Fibroblast of lung (primary cell): ENCODE results near the gene DERL2. TPM values are rescaled to one million over a fixed set of nuclear protein-coding genes. Genes with fewer than 3 reads are reported as not detected.

Experiments
- DNase-seq, 2 donors: peaks; one replicate each; pipeline versions ENCODE4 v3.0.0 to v3.0.0-alpha.2; 2010; ENCODE audit warnings: low read depth in 2 of 2
- H2AFZ ChIP-seq: 2 replicates; pipeline ENCODE4 v1.5.1; 2012; ENCODE audit warnings: low read length, control low read depth, inconsistent platforms
- H3K27ac ChIP-seq: 2 replicates; pipeline ENCODE4 v1.5.1; 2011; ENCODE audit warnings: low read length, control low read depth; ENCODE audit not compliant: insufficient read depth
- H3K27me3 ChIP-seq: 2 replicates; pipeline ENCODE4 v1.5.1; 2011; ENCODE audit warnings: mild to moderate bottlenecking, low read length; ENCODE audit not compliant: control insufficient read depth, insufficient read depth
- H3K36me3 ChIP-seq: 2 replicates; pipeline ENCODE4 v1.5.1; 2011; ENCODE audit warnings: low read length; ENCODE audit not compliant: control insufficient read depth, insufficient read depth
- H3K4me1 ChIP-seq: 2 replicates; pipeline ENCODE4 v1.5.1; 2011; ENCODE audit warnings: low read length; ENCODE audit not compliant: control insufficient read depth, insufficient read depth; ENCODE audit errors: extremely low read depth
- H3K4me2 ChIP-seq: 2 replicates; pipeline ENCODE4 v1.5.1; 2011; ENCODE audit warnings: low read length, control low read depth; ENCODE audit not compliant: insufficient read depth; ENCODE audit errors: extremely low read depth
- H3K4me3 ChIP-seq, 4 experiments: fragments of 200-600 bp in 1 of 4; sonication (generic) in 1 of 4; replicated peaks in 1 of 4; 2 replicates each; pipeline ENCODE4 v1.5.1; 2011 to 2016; ENCODE audit warnings: low read length in 4 of 4, low read depth in 3 of 4, mild to moderate bottlenecking in 3 of 4, control low read depth in 2 of 4, inconsistent platforms in 1 of 4, mixed read lengths in 1 of 4; ENCODE audit not compliant: insufficient read depth in 1 of 4; ENCODE audit errors: control extremely low read depth in 1 of 4
- H3K79me2 ChIP-seq: 2 replicates; pipeline ENCODE4 v1.5.1; 2012; ENCODE audit warnings: mild to moderate bottlenecking, low read length, inconsistent platforms; ENCODE audit not compliant: control insufficient read depth, insufficient read depth
- H3K9ac ChIP-seq: 2 replicates; pipeline ENCODE4 v1.5.1; 2011; ENCODE audit warnings: mild to moderate bottlenecking, low read length, control low read depth; ENCODE audit not compliant: insufficient read depth
- H3K9me3 ChIP-seq: 2 replicates; pipeline ENCODE4 v1.5.1; 2012; ENCODE audit warnings: low read depth, low read length; ENCODE audit not compliant: control insufficient read depth, insufficient read depth
- H4K20me1 ChIP-seq: 2 replicates; pipeline ENCODE4 v1.5.1; 2011; ENCODE audit warnings: low read length; ENCODE audit not compliant: control insufficient read depth, insufficient read depth; ENCODE audit errors: extremely low read depth
- CTCF ChIP-seq, 2 donors: IDR thresholded peaks in 1 of 2; conservative IDR thresholded peaks in 1 of 2; 1 replicate in 1 of 2; 2 replicates in 1 of 2; pipeline ENCODE4 v1.5.1; 2011 to 2012; ENCODE audit warnings: low read length in 2 of 2, control low read depth in 1 of 2, inconsistent platforms in 1 of 2, low read depth in 1 of 2, mild to moderate bottlenecking in 1 of 2
- EZH2 ChIP-seq: IDR thresholded peaks from 2 replicates; pipeline ENCODE4 v1.5.1; 2012; ENCODE audit warnings: low read length, control low read depth, mild to moderate bottlenecking; ENCODE audit errors: missing control alignments
- polyA plus RNA-seq, 2 donors: library from polyadenylated mRNA; depleted of rRNA in 1 of 2; stranded (reverse) in 1 of 2; unstranded in 1 of 2; fragments of >200 nt; gene quantifications; 2 replicates each; pipeline ENCODE4 v1.2.1, GENCODE V29; 2011 to 2012; ENCODE audit warnings: missing spikeins in 1 of 2
- total RNA-seq: library from RNA; depleted of rRNA; stranded (reverse); fragments of >200 nt; gene quantifications from 2 replicates; pipeline ENCODE4 v1.2.1, GENCODE V29; 2014

DERL2 gene
- total and polyA plus RNA-seq, 2 donors (not counting 1 experiment from before 2014, with no cell fraction given), result 30.9 to 87.9 TPM

GRCh38 chr17:5500247-5500588 is 14.2 kb upstream of the DERL2 start:
- TF ChIP-seq EZH2 (no peak), CTCF (conservative IDR thresholded peaks at IDR 0.05 in 1 of 2, IDR thresholded peaks at IDR 0.05 in 1 of 2; ENCODE audit: low read depth in 1 of 2, low read length in 2 of 2) (no peak)
- Histone ChIP-seq H3K9ac (peak overlapping the region; percentile 77), H3K4me2 (peak overlapping the region; percentile 95), H2AFZ (peak overlapping the region; percentile 30), H3K4me3 (peak overlapping the region; percentile 56 to 79 (median 76)), H3K4me1 (peaks cover 4% of the 10 kb centered on the region), H3K27ac (no peak overlapping the region), H3K79me2 (no peaks in the 10 kb centered on the region), H3K9me3 (no peaks in the 10 kb centered on the region), H3K36me3 (peaks cover 1% of the 10 kb centered on the region), H4K20me1 (no peaks in the 10 kb centered on the region), H3K27me3 (no peaks in the 10 kb centered on the region)
- DNase-seq, result no peak

DNA sequence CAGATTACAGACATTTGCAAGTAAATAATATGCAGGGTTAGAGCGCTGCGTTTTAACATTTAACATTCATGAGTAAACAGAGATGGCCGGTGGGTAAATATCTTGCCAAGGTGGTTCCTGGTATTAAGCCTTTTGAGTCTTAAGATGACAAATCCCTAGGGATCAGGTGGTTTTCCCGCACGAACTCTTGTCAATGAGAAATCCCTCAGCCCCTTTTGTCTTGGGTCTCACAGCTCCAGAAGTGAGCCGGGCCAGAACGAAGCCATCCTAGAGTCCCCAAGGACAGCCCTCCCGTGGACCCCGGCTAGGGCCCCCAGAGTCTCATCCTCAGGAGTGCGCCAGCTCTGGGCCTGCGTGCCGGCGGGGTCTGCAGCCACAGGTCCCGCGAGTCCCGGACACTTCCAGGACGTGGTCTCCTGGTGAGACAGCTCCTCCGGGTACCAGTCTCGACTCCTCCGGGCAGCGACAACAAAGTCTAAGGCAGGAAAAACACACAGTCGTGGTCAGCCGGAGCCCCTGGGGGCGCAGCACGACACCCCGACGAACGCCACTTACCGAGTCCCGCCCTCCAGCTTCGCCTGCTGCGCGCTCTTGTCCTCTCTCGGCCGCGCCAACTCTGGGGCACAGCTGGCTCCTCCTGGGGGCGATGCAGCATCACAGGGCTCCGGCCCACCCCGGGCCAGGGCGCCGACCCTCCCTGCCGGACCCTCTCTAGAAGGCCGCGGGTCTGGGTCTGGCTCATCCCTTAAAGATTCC is 13.7 kb upstream of the DERL2 start:
- peak overlapping the region; percentile 77 for H3K9ac ChIP-seq
- H3K27me3 ChIP-seq, result no peaks in the 10 kb centered on the region
- TF ChIP-seq CTCF (conservative IDR thresholded peaks at IDR 0.05 in 1 of 2, IDR thresholded peaks at IDR 0.05 in 1 of 2; ENCODE audit: low read depth in 1 of 2, low read length in 2 of 2) (no peak), EZH2 (no peak)
- H3K79me2 ChIP-seq, result no peaks in the 10 kb centered on the region
- DNase-seq, result no peak
- no peaks in the 10 kb centered on the region for H4K20me1 ChIP-seq
- H3K4me1 ChIP-seq, result peaks cover 4% of the 10 kb centered on the region
- H3K9me3 ChIP-seq, result no peaks in the 10 kb centered on the region
- H3K4me3 ChIP-seq, result peak overlapping the region; percentile 56 to 79 (median 76)
- H3K36me3 ChIP-seq, result peaks cover 1% of the 10 kb centered on the region
- peak overlapping the region; percentile 95 for H3K4me2 ChIP-seq
- peak overlapping the region; percentile 75 for H2AFZ ChIP-seq
- H3K27ac ChIP-seq, result peak overlapping the region; percentile 20

DNA sequence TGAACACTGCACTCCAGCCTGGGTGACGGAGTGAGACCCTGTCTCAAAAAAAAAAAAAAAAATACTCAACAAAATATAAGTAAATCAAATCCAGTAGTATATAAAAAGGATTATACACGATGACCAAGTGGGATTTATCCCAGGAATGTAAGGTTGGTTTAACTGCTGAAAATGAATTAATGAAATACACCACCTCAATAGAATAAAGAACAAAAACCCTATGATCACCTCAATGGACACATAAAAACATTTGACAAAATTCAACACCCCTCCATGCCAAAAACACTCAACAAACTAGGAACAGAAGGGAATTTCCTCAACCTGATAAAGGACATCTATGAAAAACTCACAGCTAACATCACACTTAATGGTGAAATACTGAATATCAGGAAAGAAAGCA is 7.0 kb upstream of the DERL2 start:
- Histone ChIP-seq H3K4me1 (no peaks in the 10 kb centered on the region), H2AFZ (no peak overlapping the region), H3K9me3 (no peaks in the 10 kb centered on the region), H3K36me3 (peaks cover 3% of the 10 kb centered on the region), H3K79me2 (peaks cover 7% of the 10 kb centered on the region), H3K27me3 (no peaks in the 10 kb centered on the region), H3K9ac (no peak overlapping the region), H3K4me2 (no peak overlapping the region), H3K4me3 (no peak overlapping the region), H3K27ac (no peak overlapping the region), H4K20me1 (no peaks in the 10 kb centered on the region)
- no peak for DNase-seq
- TF ChIP-seq CTCF (conservative IDR thresholded peaks at IDR 0.05 in 1 of 2, IDR thresholded peaks at IDR 0.05 in 1 of 2; ENCODE audit: low read depth in 1 of 2, low read length in 2 of 2), result no peak
- no peak for TF ChIP-seq EZH2
